HepG2 (cell line): ENCODE results near the gene MIEF1. TPM values are rescaled to one million over a fixed set of nuclear protein-coding genes. Genes with fewer than 3 reads are reported as not detected.

Experiments
- ATAC-seq: fragments of 200-7000 bp; cut with Tn5 transposase; 3 replicates; pipeline ENCODE4 v1.9.1; 2020; ENCODE audit warnings: mild to moderate bottlenecking, moderate library complexity
- BruUV-seq: library from RNA; stranded (reverse); fragments of 400-500 nt; replicated peaks from 2 replicates; lab custom pipeline; 2021; lab: Mats Ljungman, UMichigan
- CTCF ChIA-PET: fragments of 300-600 bp; formaldehyde crosslinking; extraction: SDS; loops from one replicate; lab custom pipeline; 2021; ENCODE audit warnings: low total read pairs, inconsistent platforms, low intra/inter-chr PET ratio; lab: Yijun Ruan, JAX
- POLR2A ChIA-PET: fragments of 350-600 bp; sonication (Branson Sonifier 250); formaldehyde crosslinking; loops from one replicate; lab custom pipeline; 2020; ENCODE audit warnings: antibody characterized with exemption, inconsistent platforms; lab: Yijun Ruan, JAX
- DNase-seq: peaks from one replicate; pipeline ENCODE4 v3.0.0-alpha.2; 2015; ENCODE audit warnings: low spot score
- FAIRE-seq: peaks from 3 replicates; lab custom pipeline; 2011; peaks lifted over from hg19 to GRCh38; lab: Jason Lieb, UNC
- H2AFZ ChIP-seq: one replicate; pipeline ENCODE4 v1.6.1; 2011; ENCODE audit warnings: low read length, inconsistent platforms
- H3K27ac ChIP-seq: fragments of 300-600 bp; 3 replicates; pipeline ENCODE4 v1.8.0; 2011; ENCODE audit warnings: mixed run types, mild to moderate bottlenecking, mixed read lengths, low read length, inconsistent platforms; ENCODE audit not compliant: insufficient read depth; ENCODE audit errors: extremely low read length
- H3K27me3 ChIP-seq, 2 experiments: fragments of 200-600 bp in 1 of 2; 2 replicates in 1 of 2; 3 replicates in 1 of 2; pipeline versions ENCODE4 v1.6.0 to v1.8.0; 2011; ENCODE audit warnings: low read length in 2 of 2, mild to moderate bottlenecking in 2 of 2, moderate library complexity in 2 of 2, inconsistent platforms in 1 of 2; ENCODE audit not compliant: insufficient read depth in 2 of 2, control insufficient read depth in 1 of 2
- H3K36me3 ChIP-seq, 2 experiments: fragments of 200-600 bp in 1 of 2; replicated peaks in 1 of 2; 2 replicates in 1 of 2; 3 replicates in 1 of 2; pipeline versions ENCODE4 v1.5.1 to v1.8.0; 2011; ENCODE audit warnings: low read length in 2 of 2, inconsistent platforms in 1 of 2; ENCODE audit not compliant: insufficient read depth in 2 of 2, control insufficient read depth in 1 of 2
- H3K4me1 ChIP-seq: 2 replicates; pipeline ENCODE4 v1.5.1; 2012; ENCODE audit warnings: low read length, inconsistent platforms; ENCODE audit not compliant: insufficient read depth
- H3K4me2 ChIP-seq: 2 replicates; pipeline ENCODE4 v1.6.0; 2011; ENCODE audit warnings: low read depth, low read length, inconsistent platforms
- H3K4me3 ChIP-seq, 3 experiments: fragments of 200-600 bp in 1 of 3; sonication (generic), shearing (Covaris generic) in 1 of 3; replicated peaks in 1 of 3; 2 replicates each; pipeline ENCODE4 v1.5.1; 2011 to 2016; ENCODE audit warnings: low read length in 3 of 3, inconsistent platforms in 2 of 3, low read depth in 2 of 3, mild to moderate bottlenecking in 2 of 3, control low read depth in 1 of 3, mixed read lengths in 1 of 3; ENCODE audit not compliant: insufficient read depth in 1 of 3
- H3K79me2 ChIP-seq: one replicate; pipeline ENCODE4 v1.6.1; 2011; ENCODE audit warnings: low read length, inconsistent platforms; ENCODE audit not compliant: insufficient read depth
- H3K9ac ChIP-seq: 2 replicates; pipeline ENCODE4 v1.6.0; 2011; ENCODE audit warnings: mild to moderate bottlenecking, low read depth, low read length, inconsistent platforms; ENCODE audit not compliant: insufficient read depth
- H3K9me3 ChIP-seq: 2 replicates; pipeline ENCODE4 v1.5.1; 2012; ENCODE audit warnings: mild to moderate bottlenecking, low read length
- H4K20me1 ChIP-seq: 2 replicates; pipeline ENCODE4 v1.6.0; 2011; ENCODE audit warnings: inconsistent platforms, mild to moderate bottlenecking, low read length, moderate library complexity; ENCODE audit not compliant: insufficient read depth
- ARNTL ChIP-seq: sonication (generic); formaldehyde crosslinking; IDR thresholded peaks from 2 replicates; pipeline ENCODE4 v1.4.0; 2020; ENCODE audit warnings: mild to moderate bottlenecking, missing genetic modification reagents
- NFE2L1 ChIP-seq: sonication (generic); formaldehyde crosslinking; IDR thresholded peaks from 2 replicates; pipeline ENCODE4 v1.4.0; 2020; ENCODE audit warnings: missing genetic modification reagents, mild to moderate bottlenecking, borderline replicate concordance
- SOX5 ChIP-seq: IDR thresholded peaks from 2 replicates; pipeline ENCODE4 v1.6.1; 2016; ENCODE audit warnings: borderline replicate concordance
- TCF7L2 ChIP-seq: IDR thresholded peaks from 2 replicates; pipeline ENCODE4 v1.6.1; 2011; ENCODE audit warnings: mild to moderate bottlenecking, low read depth, low read length, moderate library complexity
- ZMYM2 ChIP-seq: sonication (generic); formaldehyde crosslinking; IDR thresholded peaks from 2 replicates; pipeline ENCODE4 v1.8.0; 2022; ENCODE audit warnings: mild to moderate bottlenecking, missing genetic modification reagents
- ZNF143 ChIP-seq: sonication (generic); formaldehyde crosslinking; IDR thresholded peaks from 2 replicates; pipeline ENCODE4 v1.4.0; 2020; ENCODE audit warnings: missing genetic modification reagents
- ZNF224 ChIP-seq: sonication (generic); formaldehyde crosslinking; IDR thresholded peaks from 2 replicates; pipeline ENCODE4 v1.5.0; 2020; ENCODE audit warnings: mild to moderate bottlenecking, missing genetic modification reagents
- ZNF333 ChIP-seq: sonication (generic); formaldehyde crosslinking; IDR thresholded peaks from 2 replicates; pipeline ENCODE4 v1.4.0; 2020; ENCODE audit warnings: mild to moderate bottlenecking, missing genetic modification reagents, borderline replicate concordance
- ZNF432 ChIP-seq: sonication (generic); formaldehyde crosslinking; IDR thresholded peaks from 2 replicates; pipeline ENCODE4 v1.5.0; 2020; ENCODE audit warnings: missing genetic modification reagents, mild to moderate bottlenecking, borderline replicate concordance
- ZNF468 ChIP-seq: sonication (generic); formaldehyde crosslinking; IDR thresholded peaks from 2 replicates; pipeline ENCODE4 v1.8.0; 2022; ENCODE audit warnings: mild to moderate bottlenecking, moderate library complexity, missing genetic modification reagents
- ZNF549 ChIP-seq: sonication (generic); formaldehyde crosslinking; IDR thresholded peaks from 2 replicates; pipeline ENCODE4 v1.5.0; 2020; ENCODE audit warnings: missing genetic modification reagents
- ZNF563 ChIP-seq: sonication (generic); formaldehyde crosslinking; IDR thresholded peaks from 2 replicates; pipeline ENCODE4 v1.8.0; 2022; ENCODE audit warnings: mild to moderate bottlenecking, moderate library complexity, missing genetic modification reagents
- ZNF713 ChIP-seq: sonication (generic); formaldehyde crosslinking; IDR thresholded peaks from 2 replicates; pipeline ENCODE4 v1.4.0; 2020; ENCODE audit warnings: mild to moderate bottlenecking, missing genetic modification reagents
- ZNF781 ChIP-seq: sonication (generic); formaldehyde crosslinking; IDR thresholded peaks from 2 replicates; pipeline ENCODE4 v1.5.1; 2020; ENCODE audit warnings: borderline replicate concordance, mild to moderate bottlenecking, missing genetic modification reagents; ENCODE audit errors: not compliant biosample characterization
- ZNF788 ChIP-seq: sonication (generic); formaldehyde crosslinking; IDR thresholded peaks from 2 replicates; pipeline ENCODE4 v1.5.0; 2020; ENCODE audit warnings: mild to moderate bottlenecking, missing genetic modification reagents, borderline replicate concordance
- ZSCAN31 ChIP-seq: sonication (generic); formaldehyde crosslinking; IDR thresholded peaks from 2 replicates; pipeline ENCODE4 v1.5.0; 2020; ENCODE audit warnings: low read depth, mild to moderate bottlenecking, missing genetic modification reagents
- WGBS: methylation state at CpG from one replicate; pipeline ENCODE4 v1.1.6; 2017; ENCODE audit warnings: low lambda C conversion rate; 5-methylcytosine and 5-hydroxymethylcytosine counted together
- in situ Hi-C: cut with HindIII; loops from 2 replicates; pipeline ENCODE4 v1.10.0; 2017; ENCODE audit warnings: low pct_unique_long_range_greater_than_20kb; ENCODE audit not compliant: extremely low pct_ligation_motif_present
- intact Hi-C: fragments of 100-400 bp; cut with micrococcal nuclease; formaldehyde crosslinking; loops from one replicate; pipeline ENCODE4 v1.10.0; 2022; ENCODE audit not compliant: unreplicated experiment
- polyA plus RNA-seq, 8 experiments: library from polyadenylated mRNA; depleted of rRNA in 3 of 8; stranded (reverse) in 7 of 8; unstranded in 1 of 8; fragments of >200 nt; fragmentation: Illumina TruSeq in 4 of 8; extraction: Trizol in 4 of 8; gene quantifications; 2 replicates each; pipeline versions ENCODE4 v1.2.1 to v1.2.3, GENCODE V29; 2011 to 2016; ENCODE audit warnings: low read depth in 4 of 8, missing spikeins in 1 of 8, mixed read lengths in 1 of 8; ENCODE audit not compliant: insufficient read depth in 1 of 8
- total RNA-seq, 5 experiments: library from RNA; depleted of rRNA; stranded (reverse); fragments of >200 nt; fragmentation: Illumina TruSeq; extraction: Trizol; gene quantifications; 2 replicates each; pipeline ENCODE4 v1.2.3, GENCODE V29; 2016; ENCODE audit warnings: low read depth in 1 of 5
- TF ChIP-seq, protein P1 (sequence below): IDR thresholded peaks from 2 replicates; pipeline ENCODE4 v1.6.1; 2016; ENCODE audit warnings: control low read depth
- TF ChIP-seq, protein P2 (sequence below): sonication (generic); formaldehyde crosslinking; IDR thresholded peaks from 2 replicates; pipeline ENCODE4 v1.5.1; 2020; ENCODE audit warnings: mild to moderate bottlenecking, missing genetic modification reagents
- TF ChIP-seq, protein P3 (sequence below): sonication (generic); formaldehyde crosslinking; IDR thresholded peaks from 2 replicates; pipeline ENCODE4 v1.4.0; 2020; ENCODE audit warnings: missing genetic modification reagents

MIEF1 gene
- total and polyA plus RNA-seq, 2 of the 13 experiments (the other 11 are each of a cell fraction or from before 2014, with no cell fraction given), result 21.7 to 34.8 TPM

DNA sequence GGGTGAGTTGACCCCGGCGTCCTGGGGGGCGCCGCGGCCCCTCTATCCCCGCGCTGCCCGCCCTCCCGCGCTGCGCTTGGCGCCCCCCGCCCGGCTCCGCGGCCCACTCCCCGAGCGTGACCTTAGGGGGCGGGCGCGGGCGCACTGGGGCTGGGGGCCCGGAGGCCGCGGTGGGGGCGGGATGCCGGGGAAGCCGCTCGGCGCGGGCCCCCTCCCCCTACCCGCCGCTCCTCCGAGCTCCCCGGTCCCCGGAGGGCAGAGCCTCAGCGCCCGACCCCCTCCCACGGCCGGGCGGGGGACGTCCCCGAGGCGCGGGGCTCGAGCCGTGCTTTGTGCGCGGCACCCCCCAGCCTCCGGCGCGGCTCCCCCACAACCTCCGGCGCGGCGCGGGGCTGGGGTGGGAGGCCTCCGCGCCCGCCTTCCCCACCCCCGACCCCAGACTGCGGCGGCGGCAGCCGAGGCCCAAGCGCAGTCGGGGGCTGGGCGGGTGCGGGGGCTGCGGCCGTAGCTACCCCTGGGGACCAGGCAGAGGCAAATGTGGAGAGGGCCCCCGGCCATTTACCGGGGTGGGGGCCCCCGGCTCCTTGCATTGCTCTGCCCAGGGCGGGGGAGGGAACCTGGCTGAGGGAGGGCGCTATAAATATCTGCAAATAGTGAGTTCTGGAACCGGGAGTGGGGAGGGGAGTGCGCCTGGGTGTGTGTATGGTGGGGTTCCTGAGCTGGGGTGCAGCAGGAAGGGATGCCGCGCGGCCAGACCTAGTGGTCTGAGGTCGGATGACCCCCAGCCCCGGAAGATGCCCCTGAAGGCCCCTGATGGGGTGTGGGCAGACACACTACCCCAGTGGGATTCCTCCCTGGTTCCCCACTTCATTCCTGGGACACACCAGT, 44.3 kb upstream of the MIEF1 start:
- FAIRE-seq (no peak), ATAC-seq (no peak), DNase-seq (no peak)
- intact Hi-C loops, result no loop called here
- Histone ChIP-seq H3K27me3 (peaks cover 6 to 42% of the 10 kb centered on the region in 2 experiments; a peak in 4 of 5 replicates), H2AFZ (no peak overlapping the region), H4K20me1 (no peaks in the 10 kb centered on the region), H3K27ac (no peak overlapping the region), H3K9ac (no peak overlapping the region), H3K4me2 (no peak overlapping the region; the same call in 1 of the 2 replicates), H3K79me2 (no peaks in the 10 kb centered on the region), H3K4me3 (no peak overlapping the region; a peak in 1 of 6 replicates), H3K36me3 (no peaks in the 10 kb centered on the region), H3K4me1 (peaks cover 2% of the 10 kb centered on the region; the same call in 1 of the 2 replicates), H3K9me3 (no peaks in the 10 kb centered on the region)
- no TSS peak for BruUV-seq
- in situ Hi-C loops, result no loop called here
- CTCF ChIA-PET, result no interaction called here
- POLR2A ChIA-PET, result no interaction called here
- WGBS, result 0% methylated on average over 4 of the region's 83 CpGs
- TF ChIP-seq ZNF333 (CRISPR knock-in tag) (no peak), ZNF713 (CRISPR knock-in tag) (no peak), ZNF563 (no peak), ZNF224 (CRISPR knock-in tag) (no peak), ZSCAN31 (CRISPR knock-in tag) (no peak), ZNF143 (no peak), ARNTL (CRISPR knock-in tag) (no peak), ZNF788 (no peak), ZNF468 (CRISPR knock-in tag) (no peak), ZNF432 (no peak), NFE2L1 (no peak), ZNF781 (no peak), ZMYM2 (no peak), TCF7L2 (no peak), SOX5 (CRISPR knock-in tag) (no peak), ZNF549 (CRISPR knock-in tag) (no peak)
- TF ChIP-seq, protein P1, sequence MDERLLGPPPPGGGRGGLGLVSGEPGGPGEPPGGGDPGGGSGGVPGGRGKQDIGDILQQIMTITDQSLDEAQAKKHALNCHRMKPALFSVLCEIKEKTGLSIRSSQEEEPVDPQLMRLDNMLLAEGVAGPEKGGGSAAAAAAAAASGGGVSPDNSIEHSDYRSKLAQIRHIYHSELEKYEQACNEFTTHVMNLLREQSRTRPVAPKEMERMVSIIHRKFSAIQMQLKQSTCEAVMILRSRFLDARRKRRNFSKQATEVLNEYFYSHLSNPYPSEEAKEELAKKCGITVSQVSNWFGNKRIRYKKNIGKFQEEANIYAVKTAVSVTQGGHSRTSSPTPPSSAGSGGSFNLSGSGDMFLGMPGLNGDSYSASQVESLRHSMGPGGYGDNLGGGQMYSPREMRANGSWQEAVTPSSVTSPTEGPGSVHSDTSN, result no peak
- TF ChIP-seq, protein P2, sequence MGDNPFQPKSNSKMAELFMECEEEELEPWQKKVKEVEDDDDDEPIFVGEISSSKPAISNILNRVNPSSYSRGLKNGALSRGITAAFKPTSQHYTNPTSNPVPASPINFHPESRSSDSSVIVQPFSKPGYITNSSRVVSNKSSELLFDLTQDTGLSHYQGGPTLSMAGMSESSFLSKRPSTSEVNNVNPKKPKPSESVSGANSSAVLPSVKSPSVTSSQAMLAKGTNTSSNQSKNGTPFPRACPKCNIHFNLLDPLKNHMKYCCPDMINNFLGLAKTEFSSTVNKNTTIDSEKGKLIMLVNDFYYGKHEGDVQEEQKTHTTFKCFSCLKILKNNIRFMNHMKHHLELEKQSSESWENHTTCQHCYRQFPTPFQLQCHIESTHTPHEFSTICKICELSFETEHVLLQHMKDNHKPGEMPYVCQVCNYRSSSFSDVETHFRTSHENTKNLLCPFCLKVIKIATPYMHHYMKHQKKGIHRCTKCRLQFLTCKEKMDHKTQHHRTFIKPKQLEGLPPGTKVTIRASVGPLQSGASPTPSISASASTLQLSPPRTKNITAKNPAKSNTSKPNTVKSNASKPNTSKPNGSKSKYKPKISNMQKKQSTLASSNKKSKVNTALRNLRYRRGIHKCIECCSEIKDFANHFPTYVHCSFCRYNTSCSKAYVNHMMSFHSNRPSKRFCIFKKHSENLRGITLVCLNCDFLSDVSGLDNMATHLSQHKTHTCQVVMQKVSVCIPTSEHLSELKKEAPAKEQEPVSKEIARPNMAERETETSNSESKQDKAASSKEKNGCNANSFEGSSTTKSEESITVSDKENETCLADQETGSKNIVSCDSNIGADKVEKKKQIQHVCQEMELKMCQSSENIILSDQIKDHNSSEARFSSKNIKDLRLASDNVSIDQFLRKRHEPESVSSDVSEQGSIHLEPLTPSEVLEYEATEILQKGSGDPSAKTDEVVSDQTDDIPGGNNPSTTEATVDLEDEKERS (CRISPR knock-in tag), result no peak
- TF ChIP-seq, protein P3, sequence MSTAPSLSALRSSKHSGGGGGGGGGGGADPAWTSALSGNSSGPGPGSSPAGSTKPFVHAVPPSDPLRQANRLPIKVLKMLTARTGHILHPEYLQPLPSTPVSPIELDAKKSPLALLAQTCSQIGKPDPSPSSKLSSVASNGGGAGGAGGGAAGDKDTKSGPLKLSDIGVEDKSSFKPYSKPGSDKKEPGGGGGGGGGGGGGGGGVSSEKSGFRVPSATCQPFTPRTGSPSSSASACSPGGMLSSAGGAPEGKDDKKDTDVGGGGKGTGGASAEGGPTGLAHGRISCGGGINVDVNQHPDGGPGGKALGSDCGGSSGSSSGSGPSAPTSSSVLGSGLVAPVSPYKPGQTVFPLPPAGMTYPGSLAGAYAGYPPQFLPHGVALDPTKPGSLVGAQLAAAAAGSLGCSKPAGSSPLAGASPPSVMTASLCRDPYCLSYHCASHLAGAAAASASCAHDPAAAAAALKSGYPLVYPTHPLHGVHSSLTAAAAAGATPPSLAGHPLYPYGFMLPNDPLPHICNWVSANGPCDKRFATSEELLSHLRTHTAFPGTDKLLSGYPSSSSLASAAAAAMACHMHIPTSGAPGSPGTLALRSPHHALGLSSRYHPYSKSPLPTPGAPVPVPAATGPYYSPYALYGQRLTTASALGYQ (CRISPR knock-in tag), result no peak
